Measurements from ENCODE around the gene SUGT1.

DNA sequence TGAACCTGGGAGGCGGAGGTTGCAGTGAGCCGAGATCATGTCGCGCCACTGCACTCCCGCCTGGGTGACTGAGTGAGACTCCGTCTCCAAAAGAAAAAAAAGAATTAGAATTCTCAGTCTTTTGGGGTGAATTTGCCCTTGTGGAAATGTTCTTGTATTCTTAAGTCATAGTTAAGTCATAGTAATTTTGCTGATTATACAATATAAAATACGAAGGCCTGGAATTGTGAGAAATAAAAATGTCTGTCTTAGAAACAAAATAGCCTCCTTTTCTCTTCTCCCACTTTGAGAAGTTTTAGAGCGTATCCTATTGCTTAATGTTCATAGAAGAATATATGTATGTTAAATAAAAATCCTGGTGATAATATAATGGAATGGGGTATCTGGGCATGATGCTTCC is 18.1 kb downstream of the SUGT1 start:
- TF ChIP-seq, protein P1, sequence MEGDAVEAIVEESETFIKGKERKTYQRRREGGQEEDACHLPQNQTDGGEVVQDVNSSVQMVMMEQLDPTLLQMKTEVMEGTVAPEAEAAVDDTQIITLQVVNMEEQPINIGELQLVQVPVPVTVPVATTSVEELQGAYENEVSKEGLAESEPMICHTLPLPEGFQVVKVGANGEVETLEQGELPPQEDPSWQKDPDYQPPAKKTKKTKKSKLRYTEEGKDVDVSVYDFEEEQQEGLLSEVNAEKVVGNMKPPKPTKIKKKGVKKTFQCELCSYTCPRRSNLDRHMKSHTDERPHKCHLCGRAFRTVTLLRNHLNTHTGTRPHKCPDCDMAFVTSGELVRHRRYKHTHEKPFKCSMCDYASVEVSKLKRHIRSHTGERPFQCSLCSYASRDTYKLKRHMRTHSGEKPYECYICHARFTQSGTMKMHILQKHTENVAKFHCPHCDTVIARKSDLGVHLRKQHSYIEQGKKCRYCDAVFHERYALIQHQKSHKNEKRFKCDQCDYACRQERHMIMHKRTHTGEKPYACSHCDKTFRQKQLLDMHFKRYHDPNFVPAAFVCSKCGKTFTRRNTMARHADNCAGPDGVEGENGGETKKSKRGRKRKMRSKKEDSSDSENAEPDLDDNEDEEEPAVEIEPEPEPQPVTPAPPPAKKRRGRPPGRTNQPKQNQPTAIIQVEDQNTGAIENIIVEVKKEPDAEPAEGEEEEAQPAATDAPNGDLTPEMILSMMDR (conservative IDR thresholded peaks at IDR 0.05; ENCODE audit: low read depth, low read length): no peak
- TF ChIP-seq EZH2 (IDR thresholded peaks at IDR 0.05; ENCODE audit: borderline replicate concordance, low read depth, low read length, poor library complexity, severe bottlenecking): no peak
